DOHH2 (cell line): ENCODE data around the gene CBLN3.

ENCODE experiments used
- H3F3A ChIP-seq: fragments of 200-600 bp; sonication (generic), shearing (Covaris generic); 2 replicates; pipeline ENCODE4 v1.6.0; 2016; ENCODE audit warnings: antibody characterized with exemption, mild to moderate bottlenecking; ENCODE audit not compliant: control insufficient read depth, insufficient read depth
- H3K27ac ChIP-seq: fragments of 200-600 bp; sonication (generic); 2 replicates; pipeline ENCODE4 v1.5.1; 2014; ENCODE audit warnings: low read depth, mild to moderate bottlenecking, low read length, moderate library complexity
- H3K27me3 ChIP-seq: fragments of 200-600 bp; sonication (generic); 2 replicates; pipeline ENCODE4 v1.6.1; 2014; ENCODE audit warnings: mild to moderate bottlenecking, low read length, mixed read lengths; ENCODE audit not compliant: control insufficient read depth
- H3K36me3 ChIP-seq: fragments of 200-600 bp; sonication (generic); 2 replicates; pipeline ENCODE4 v1.6.1; 2014; ENCODE audit warnings: mild to moderate bottlenecking, low read length, moderate library complexity, mixed read lengths; ENCODE audit not compliant: control insufficient read depth
- H3K4me1 ChIP-seq: fragments of 200-600 bp; sonication (generic); 2 replicates; pipeline ENCODE4 v1.6.1; 2014; ENCODE audit warnings: mild to moderate bottlenecking, low read length, mixed read lengths; ENCODE audit not compliant: control insufficient read depth
- H3K4me2 ChIP-seq: fragments of 200-600 bp; sonication (generic); 2 replicates; pipeline ENCODE4 v1.6.0; 2014; ENCODE audit warnings: mild to moderate bottlenecking, low read length, moderate library complexity
- H3K4me3 ChIP-seq: fragments of 200-600 bp; sonication (generic); 2 replicates; pipeline ENCODE4 v1.5.1; 2014; ENCODE audit warnings: mild to moderate bottlenecking, low read length, mixed read lengths
- H3K79me2 ChIP-seq: fragments of 200-600 bp; sonication (generic); 2 replicates; pipeline ENCODE4 v1.6.1; 2014; ENCODE audit warnings: mild to moderate bottlenecking, low read length, mixed read lengths; ENCODE audit not compliant: control insufficient read depth
- H3K9me2 ChIP-seq: fragments of 200-600 bp; sonication (generic); replicated peaks from 2 replicates; pipeline ENCODE4 v1.6.1; 2014; ENCODE audit warnings: mild to moderate bottlenecking, low read length, mixed read lengths; ENCODE audit not compliant: control insufficient read depth
- H3K9me3 ChIP-seq: fragments of 200-600 bp; sonication (generic); 2 replicates; pipeline ENCODE4 v1.6.1; 2014; ENCODE audit warnings: antibody characterized with exemption, low read length, mixed read lengths; ENCODE audit not compliant: control insufficient read depth, insufficient read depth
- H4K20me1 ChIP-seq: fragments of 200-600 bp; sonication (generic); 2 replicates; pipeline ENCODE4 v1.6.0; 2014; ENCODE audit warnings: low read depth, mild to moderate bottlenecking, antibody characterized with exemption, low read length, moderate library complexity; ENCODE audit not compliant: control insufficient read depth, insufficient read depth
- EZH2phosphoT487 ChIP-seq: fragments of 200-600 bp; sonication (generic); IDR thresholded peaks from 2 replicates; pipeline ENCODE4 v1.6.1; 2017; ENCODE audit warnings: borderline replicate concordance, mild to moderate bottlenecking, antibody characterized with exemption, low read length, moderate library complexity, mixed read lengths
- TF ChIP-seq, protein P1 (sequence below): fragments of 200-600 bp; sonication (generic); IDR thresholded peaks from one replicate; pipeline ENCODE4 v1.5.1; 2014; ENCODE audit warnings: antibody characterized with exemption, mild to moderate bottlenecking, low read depth, low read length; ENCODE audit not compliant: poor library complexity, severe bottlenecking

CBLN3 gene

DNA sequence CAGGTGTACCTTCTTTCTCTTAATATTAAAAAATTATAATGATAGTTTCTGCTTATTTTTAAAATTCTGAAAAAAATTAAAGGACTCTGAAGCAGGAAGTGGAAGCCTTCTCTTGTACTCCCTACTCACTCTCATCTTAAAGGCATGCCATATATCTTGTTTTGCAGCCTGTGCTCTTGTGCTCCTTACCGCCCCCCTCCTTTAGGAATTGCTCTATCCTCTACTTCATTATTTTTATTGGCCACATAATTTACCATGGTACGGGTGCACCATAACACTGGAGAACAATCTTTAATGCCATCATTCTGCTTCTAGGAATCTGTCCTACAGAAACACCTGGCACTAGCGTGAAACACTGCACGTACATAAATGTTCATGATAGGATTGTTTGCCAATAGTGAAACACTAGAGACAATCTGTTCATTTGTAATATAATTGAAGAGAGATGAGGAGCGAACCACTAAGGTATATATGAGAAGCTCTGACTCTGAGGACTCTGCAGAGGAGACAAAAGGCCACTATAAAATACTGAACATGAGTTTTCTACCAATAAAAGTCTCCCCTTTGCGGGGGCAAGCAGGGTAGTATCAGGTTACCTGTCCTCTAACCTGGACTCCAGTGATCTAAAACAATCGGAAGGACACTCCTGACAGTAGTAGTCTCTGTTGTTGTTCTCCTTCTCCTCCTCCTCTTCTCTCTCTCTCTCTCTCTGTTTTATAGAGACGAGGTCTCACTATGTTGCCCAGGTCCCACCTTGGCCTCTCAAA is 37.0 kb downstream of the CBLN3 start:
- Histone ChIP-seq H3K4me2 (no peak overlapping the region), H3K27ac (no peak overlapping the region), H3K4me1 (no peaks in the 10 kb centered on the region)

DNA sequence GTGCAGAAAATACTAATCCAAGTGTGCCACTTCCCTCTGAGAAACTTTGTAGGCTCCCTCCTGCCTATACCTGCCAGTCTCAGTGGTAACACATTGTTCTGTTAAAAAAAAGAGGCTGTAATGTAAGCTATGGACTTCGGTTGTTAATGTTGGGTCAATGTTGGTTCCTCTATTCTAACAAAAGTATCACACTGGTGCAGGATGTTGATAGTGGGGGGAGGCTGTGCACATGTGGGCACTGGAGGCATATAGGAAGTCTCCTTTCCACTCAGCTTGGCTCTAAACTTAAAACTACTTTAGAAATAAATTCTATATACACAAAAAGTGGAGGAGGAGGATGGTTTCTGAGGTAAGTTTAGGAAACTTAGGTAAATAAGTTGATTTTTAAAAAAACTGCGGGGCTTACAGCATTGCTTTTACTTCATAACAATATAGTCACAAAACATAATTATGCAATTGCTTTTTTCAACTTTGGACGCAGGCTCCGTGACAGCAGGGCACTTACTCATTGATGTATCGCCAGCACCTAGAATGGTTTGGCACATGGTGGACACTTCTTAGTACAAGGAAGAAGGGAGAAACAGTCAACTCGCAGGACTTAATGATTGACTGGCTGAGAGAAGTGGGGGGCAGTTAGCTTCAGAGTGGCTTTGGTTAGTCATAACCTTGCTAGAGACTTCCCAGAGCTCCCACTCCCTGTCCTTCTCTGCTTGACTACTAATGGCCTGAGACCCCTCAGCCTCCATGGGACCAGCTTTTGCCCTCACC is 38.6 kb downstream of the CBLN3 start:
- no peaks in the 10 kb centered on the region for H4K20me1 ChIP-seq
- peaks cover 22% of the 10 kb centered on the region for H3K27me3 ChIP-seq
- no peaks in the 10 kb centered on the region for H3K36me3 ChIP-seq
- TF ChIP-seq, protein P1, sequence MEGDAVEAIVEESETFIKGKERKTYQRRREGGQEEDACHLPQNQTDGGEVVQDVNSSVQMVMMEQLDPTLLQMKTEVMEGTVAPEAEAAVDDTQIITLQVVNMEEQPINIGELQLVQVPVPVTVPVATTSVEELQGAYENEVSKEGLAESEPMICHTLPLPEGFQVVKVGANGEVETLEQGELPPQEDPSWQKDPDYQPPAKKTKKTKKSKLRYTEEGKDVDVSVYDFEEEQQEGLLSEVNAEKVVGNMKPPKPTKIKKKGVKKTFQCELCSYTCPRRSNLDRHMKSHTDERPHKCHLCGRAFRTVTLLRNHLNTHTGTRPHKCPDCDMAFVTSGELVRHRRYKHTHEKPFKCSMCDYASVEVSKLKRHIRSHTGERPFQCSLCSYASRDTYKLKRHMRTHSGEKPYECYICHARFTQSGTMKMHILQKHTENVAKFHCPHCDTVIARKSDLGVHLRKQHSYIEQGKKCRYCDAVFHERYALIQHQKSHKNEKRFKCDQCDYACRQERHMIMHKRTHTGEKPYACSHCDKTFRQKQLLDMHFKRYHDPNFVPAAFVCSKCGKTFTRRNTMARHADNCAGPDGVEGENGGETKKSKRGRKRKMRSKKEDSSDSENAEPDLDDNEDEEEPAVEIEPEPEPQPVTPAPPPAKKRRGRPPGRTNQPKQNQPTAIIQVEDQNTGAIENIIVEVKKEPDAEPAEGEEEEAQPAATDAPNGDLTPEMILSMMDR, result no peak
- TF ChIP-seq EZH2phosphoT487, result no peak
- no peaks in the 10 kb centered on the region for H3K9me2 ChIP-seq
- H3K9me3 ChIP-seq, result no peaks in the 10 kb centered on the region
- no peak overlapping the region for H3K4me3 ChIP-seq
- H3K4me2 ChIP-seq, result no peak overlapping the region
- no peak overlapping the region for H3K27ac ChIP-seq
- H3F3A ChIP-seq, result no peaks in the 10 kb centered on the region
- H3K4me1 ChIP-seq, result no peaks in the 10 kb centered on the region
- no peaks in the 10 kb centered on the region for H3K79me2 ChIP-seq

More for the DNA sequence above, 37.0 kb downstream of the CBLN3 start:
- TF ChIP-seq EZH2phosphoT487, result no peak
- TF ChIP-seq, protein P1, result no peak
- no peaks in the 10 kb centered on the region for H4K20me1 ChIP-seq
- H3K4me3 ChIP-seq, result no peak overlapping the region
- H3K9me3 ChIP-seq, result no peaks in the 10 kb centered on the region
- no peaks in the 10 kb centered on the region for H3K79me2 ChIP-seq
- no peaks in the 10 kb centered on the region for H3K9me2 ChIP-seq
- H3K27me3 ChIP-seq, result peaks cover 17% of the 10 kb centered on the region
- H3K36me3 ChIP-seq, result no peaks in the 10 kb centered on the region
- no peaks in the 10 kb centered on the region for H3F3A ChIP-seq

DNA sequence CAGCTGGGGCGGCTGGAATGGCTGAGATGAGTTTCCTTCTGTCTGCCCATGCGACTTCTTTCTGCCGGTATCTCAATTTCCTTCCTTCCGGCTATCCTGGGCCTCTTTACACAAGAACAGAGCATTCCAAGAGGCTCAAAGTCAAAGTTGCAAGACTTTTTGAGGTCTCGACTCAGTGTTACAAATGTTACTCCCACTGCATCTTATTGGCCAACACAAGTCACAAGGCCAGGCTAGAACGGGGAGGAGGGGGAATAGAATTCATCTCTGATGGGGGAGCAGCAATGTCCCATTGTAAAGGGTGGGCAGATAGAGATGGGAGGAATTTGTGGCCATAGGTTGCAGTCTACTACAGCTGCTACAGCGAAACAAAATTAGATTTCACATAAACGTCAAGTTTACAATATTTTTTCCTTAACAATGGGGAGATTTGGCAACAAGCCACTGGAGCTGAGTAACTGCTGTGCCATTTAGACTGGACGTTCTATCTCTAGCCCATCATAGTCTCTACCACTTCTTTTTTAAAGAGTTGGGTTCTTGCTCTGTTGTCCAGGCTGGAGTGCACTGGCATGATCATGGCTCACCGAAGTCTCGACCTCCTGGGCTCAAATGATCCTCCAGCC is 40.1 kb downstream of the CBLN3 start:
- Histone ChIP-seq H3K36me3 (no peaks in the 10 kb centered on the region), H3K27ac (no peak overlapping the region), H3K4me1 (no peaks in the 10 kb centered on the region), H3K4me2 (no peak overlapping the region), H3F3A (no peaks in the 10 kb centered on the region), H3K27me3 (peaks cover 22% of the 10 kb centered on the region), H3K9me2 (no peaks in the 10 kb centered on the region), H3K9me3 (no peaks in the 10 kb centered on the region), H3K79me2 (no peaks in the 10 kb centered on the region), H3K4me3 (no peak overlapping the region), H4K20me1 (no peaks in the 10 kb centered on the region)
- TF ChIP-seq, protein P1, result no peak
- no peak for TF ChIP-seq EZH2phosphoT487
